Naive B cell (primary cell): Measurements from ENCODE around the gene KAT5. TPM values are rescaled to one million over a fixed set of nuclear protein-coding genes. Genes with fewer than 3 reads are reported as not detected.
"Not testable (repeated sequence)": the region's sequence is repeated elsewhere in the genome, so short reads cannot be mapped to it uniquely, and the experiment has no call there.

Experiments
- ATAC-seq, 2 donors: fragments of 150-1000 bp; cut with Tn5 transposase; 2 replicates each; pipeline ENCODE4 v1.10.0; 2021; ENCODE audit warnings: low read depth in 2 of 2, mild to moderate bottlenecking in 2 of 2, moderate library complexity in 2 of 2
- DNase-seq: peaks from one replicate; pipeline ENCODE4 v3.0.0; 2022
- H3K27ac Mint-ChIP-seq, 6 donors: one replicate each; pipeline ENCODE4 v1.8.0; 2020 to 2022; ENCODE audit warnings: mild to moderate bottlenecking in 6 of 6, mixed read lengths in 6 of 6, moderate library complexity in 5 of 6, inconsistent platforms in 2 of 6
- H3K27me3 Mint-ChIP-seq, 3 donors: one replicate each; pipeline ENCODE4 v1.8.0; 2021 to 2022; ENCODE audit warnings: mixed read lengths in 3 of 3, mild to moderate bottlenecking in 1 of 3
- H3K36me3 Mint-ChIP-seq, 2 donors: one replicate each; pipeline ENCODE4 v1.8.0; 2020 to 2022; ENCODE audit warnings: mixed read lengths in 2 of 2, inconsistent platforms in 1 of 2, mild to moderate bottlenecking in 1 of 2
- H3K4me1 Mint-ChIP-seq, 3 donors: one replicate each; pipeline ENCODE4 v1.8.0; 2020 to 2022; ENCODE audit warnings: mixed read lengths in 3 of 3, inconsistent platforms in 1 of 3, mild to moderate bottlenecking in 1 of 3, moderate library complexity in 1 of 3
- H3K4me3 Mint-ChIP-seq, 8 donors: one replicate each; pipeline ENCODE4 v1.8.0; 2020 to 2022; ENCODE audit warnings: mild to moderate bottlenecking in 8 of 8, mixed read lengths in 8 of 8, moderate library complexity in 8 of 8, inconsistent platforms in 2 of 8
- H3K9me3 Mint-ChIP-seq, 7 donors: one replicate each; pipeline ENCODE4 v1.8.0; 2020 to 2022; ENCODE audit warnings: mixed read lengths in 7 of 7, mild to moderate bottlenecking in 5 of 7, inconsistent platforms in 2 of 7, moderate library complexity in 1 of 7
- polyA plus RNA-seq, 6 donors: library from polyadenylated mRNA; unstranded; fragments of 300-500 nt; fragmentation: Illumina TruSeq; gene quantifications; one replicate each; pipeline ENCODE4 v1.2.3, GENCODE V29; 2021; ENCODE audit warnings: low read depth in 6 of 6

The KAT5 gene
- polyA plus RNA-seq, 6 donors from 2014 or later = 38.9 to 71.8 (median 63.6) TPM

DNA sequence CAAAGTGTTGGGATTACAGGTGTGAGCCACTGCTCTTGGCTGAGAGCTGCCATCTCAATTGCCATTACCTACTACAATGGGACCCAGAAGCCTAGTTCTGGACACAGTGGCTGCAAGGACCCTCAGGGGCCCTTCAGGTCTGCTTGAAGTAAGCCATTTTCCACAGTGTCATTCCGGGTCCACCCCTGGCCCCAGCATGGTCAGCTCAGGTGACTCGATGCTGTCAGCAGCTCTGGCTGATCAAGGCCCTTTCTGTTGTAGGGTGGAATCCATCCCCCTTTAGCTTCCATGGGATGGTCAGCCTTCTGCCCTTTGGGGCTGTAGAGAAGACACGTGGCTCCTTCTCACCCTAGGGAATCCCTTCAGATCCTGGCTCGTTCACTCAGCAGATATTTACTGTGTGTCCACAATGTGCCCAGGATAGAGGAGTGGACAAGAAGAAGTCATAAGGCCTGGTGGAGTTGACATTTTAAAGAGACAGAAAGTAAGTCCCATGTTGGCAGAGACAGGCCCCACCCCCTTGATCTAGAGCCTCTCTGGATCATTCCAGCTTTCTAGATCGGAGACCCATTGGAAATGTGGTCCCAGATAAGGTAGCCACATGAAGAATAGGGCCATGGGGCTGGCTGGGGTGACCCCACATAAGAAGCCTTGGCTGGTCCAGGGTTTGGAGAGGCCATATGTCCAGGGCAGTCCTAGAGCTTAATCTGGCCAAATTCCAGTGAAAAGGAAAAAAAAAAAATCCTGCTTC is 15.1 kb upstream of the KAT5 start:
- no peak for DNase-seq
- Mint-ChIP-seq H3K27ac (no peak overlapping the region), H3K9me3 (no peaks in the 10 kb centered on the region), H3K27me3 (peaks cover 0 to 7% (median 0%) of the 10 kb centered on the region in 3 donors), H3K4me3 (no peak overlapping the region), H3K36me3 (no peaks in the 10 kb centered on the region), H3K4me1 (peaks cover 8 to 10% (median 8%) of the 10 kb centered on the region in 3 donors)
- ATAC-seq = no peak

DNA sequence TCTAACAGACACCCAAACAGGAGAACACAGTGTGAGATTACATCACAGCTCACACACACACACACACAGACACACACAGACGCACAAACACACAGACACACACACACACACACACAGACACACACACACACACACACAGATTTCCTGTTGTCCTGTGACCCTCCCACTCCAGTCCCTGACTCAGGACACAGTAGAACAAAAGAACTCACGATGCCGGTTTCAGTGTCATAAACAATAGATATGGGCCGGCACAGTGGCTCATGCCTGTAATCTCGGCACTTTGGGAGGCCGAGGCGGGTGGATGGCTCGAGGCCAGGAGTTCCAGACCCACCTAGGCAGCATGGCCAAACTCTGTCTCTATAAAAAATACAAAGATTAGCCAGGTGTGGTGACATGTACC is 13.8 kb upstream of the KAT5 start:
- no peak for DNase-seq
- no peak for ATAC-seq
- H3K4me3 Mint-ChIP-seq = peak overlapping the region in 1 of 8 donors; percentile 53
- H3K27me3 Mint-ChIP-seq = peaks cover 0 to 7% (median 0%) of the 10 kb centered on the region in 3 donors
- H3K27ac Mint-ChIP-seq = peak overlapping the region in 1 of 6 donors; percentile 28
- peaks cover 8 to 10% (median 8%) of the 10 kb centered on the region in 3 donors for H3K4me1 Mint-ChIP-seq
- no peaks in the 10 kb centered on the region for H3K9me3 Mint-ChIP-seq
- H3K36me3 Mint-ChIP-seq = no peaks in the 10 kb centered on the region

GRCh38 chr11:65699306-65699705 is 12.7 kb upstream of the KAT5 start:
- Mint-ChIP-seq H3K36me3 (no peaks in the 10 kb centered on the region), H3K4me3 (no peak overlapping the region), H3K4me1 (peaks cover 8 to 10% (median 8%) of the 10 kb centered on the region in 3 donors), H3K27me3 (peaks cover 0 to 7% (median 0%) of the 10 kb centered on the region in 3 donors), H3K9me3 (no peaks in the 10 kb centered on the region), H3K27ac (peak overlapping the region in 1 of 6 donors; percentile 70)
- no peak for DNase-seq
- ATAC-seq = no peak

DNA sequence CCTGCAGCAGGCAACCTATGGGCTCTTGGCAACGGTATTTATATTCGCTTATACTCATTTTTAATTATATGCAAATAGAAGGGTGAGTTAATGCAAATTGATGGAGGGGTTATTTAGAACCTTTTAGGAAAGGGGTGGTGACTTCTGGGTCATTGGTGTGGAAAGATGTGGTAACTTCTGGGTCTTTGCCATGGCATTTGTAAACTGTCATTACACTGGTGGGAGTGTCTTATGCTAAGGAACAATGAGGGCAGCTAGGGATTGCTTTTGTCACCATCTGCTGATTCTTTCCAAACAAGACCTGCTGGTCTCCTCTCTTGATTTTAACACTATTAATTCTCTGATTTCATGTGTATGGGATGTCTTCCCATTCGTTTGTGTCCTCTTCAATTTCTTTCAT is 11.7 kb upstream of the KAT5 start:
- H3K36me3 Mint-ChIP-seq = no peaks in the 10 kb centered on the region
- H3K4me1 Mint-ChIP-seq = peaks cover 8 to 10% (median 8%) of the 10 kb centered on the region in 3 donors
- peak overlapping the region in 1 of 8 donors; percentile 21 for H3K4me3 Mint-ChIP-seq
- H3K9me3 Mint-ChIP-seq = no peaks in the 10 kb centered on the region
- peak; percentile 80 to 97 for ATAC-seq
- peaks cover 0 to 7% (median 0%) of the 10 kb centered on the region in 3 donors for H3K27me3 Mint-ChIP-seq
- DNase-seq = no peak
- no peak overlapping the region for H3K27ac Mint-ChIP-seq

- DNase-seq (no peak), ATAC-seq (no peak)
- Mint-ChIP-seq H3K36me3 (no peaks in the 10 kb centered on the region), H3K4me3 (no peak overlapping the region), H3K4me1 (peaks cover 12 to 19% (median 13%) of the 10 kb centered on the region in 3 donors), H3K27me3 (peaks cover 0 to 7% (median 0%) of the 10 kb centered on the region in 3 donors), H3K27ac (no peak overlapping the region), H3K9me3 (no peaks in the 10 kb centered on the region)
Observed at GRCh38 chr11:65701686-65702085, 10.4 kb upstream of the KAT5 start.

DNA sequence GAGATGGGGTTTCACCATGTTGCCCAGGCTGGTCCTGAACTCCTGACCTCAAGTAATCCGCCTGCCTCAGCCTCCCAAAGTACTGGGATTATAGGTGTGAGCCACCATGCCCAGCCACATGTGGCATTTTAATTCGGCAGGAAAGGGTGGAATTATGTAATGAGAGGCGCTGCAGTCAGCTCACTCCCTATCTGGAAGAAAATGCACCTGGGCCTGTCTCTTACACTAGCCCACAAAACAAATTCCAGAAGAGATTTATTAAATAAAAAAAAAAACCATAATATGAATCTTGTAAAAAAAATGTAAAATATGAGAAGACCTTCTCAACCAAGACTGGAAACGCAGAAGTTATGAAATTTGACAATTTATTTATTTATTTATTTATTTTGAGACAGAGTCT is 8.2 kb upstream of the KAT5 start:
- ATAC-seq = no peak
- DNase-seq = no peak
- peak overlapping the region in 1 of 6 donors; percentile 37 for H3K27ac Mint-ChIP-seq
- H3K9me3 Mint-ChIP-seq = no peaks in the 10 kb centered on the region
- H3K4me1 Mint-ChIP-seq = peaks cover 13 to 27% (median 19%) of the 10 kb centered on the region in 3 donors
- H3K27me3 Mint-ChIP-seq = no peaks in the 10 kb centered on the region
- no peaks in the 10 kb centered on the region for H3K36me3 Mint-ChIP-seq
- no peak overlapping the region for H3K4me3 Mint-ChIP-seq

- DNase-seq (peak; percentile 80), ATAC-seq (peak; percentile 56 to 57)
- Mint-ChIP-seq H3K4me1 (peaks cover 3 to 19% (median 11%) of the 10 kb centered on the region in 3 donors), H3K27ac (peak overlapping the region in 5 of 6 donors; percentile 63 to 98 (median 87)), H3K4me3 (peak overlapping the region; percentile 66 to 88 (median 78))
- not testable (repeated sequence) for H3K9me3 Mint-ChIP-seq, H3K27me3 Mint-ChIP-seq, H3K36me3 Mint-ChIP-seq
Observed at GRCh38 chr11:65706303-65706763, 5.7 kb upstream of the KAT5 start.

DNA sequence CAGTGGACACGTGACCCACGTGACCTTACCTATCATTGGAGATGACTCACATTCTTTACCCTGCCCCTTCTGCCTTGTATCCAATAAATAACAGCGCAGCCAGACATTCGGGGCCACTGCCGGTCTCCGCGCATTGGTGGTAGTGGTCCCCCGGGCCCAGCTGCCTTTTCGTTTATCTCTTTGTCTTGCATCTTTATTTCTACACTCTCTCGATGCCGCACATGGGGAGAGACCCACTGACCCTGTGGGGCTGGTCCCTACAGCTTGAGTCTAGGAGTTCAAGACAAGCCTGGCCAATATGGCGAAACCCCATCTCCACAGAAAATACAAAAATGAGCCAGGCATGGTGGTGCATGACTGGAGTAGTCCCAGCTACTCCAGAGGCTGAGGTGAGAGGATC is 5.0 kb upstream of the KAT5 start:
- not testable (repeated sequence) for H3K27me3 Mint-ChIP-seq, ATAC-seq, H3K36me3 Mint-ChIP-seq, DNase-seq, H3K9me3 Mint-ChIP-seq
- peak overlapping the region; percentile 29 to 88 (median 76) for H3K4me3 Mint-ChIP-seq
- H3K27ac Mint-ChIP-seq = peak overlapping the region; percentile 58 to 98 (median 86)
- H3K4me1 Mint-ChIP-seq = peaks cover 9 to 25% (median 15%) of the 10 kb centered on the region in 3 donors

DNA sequence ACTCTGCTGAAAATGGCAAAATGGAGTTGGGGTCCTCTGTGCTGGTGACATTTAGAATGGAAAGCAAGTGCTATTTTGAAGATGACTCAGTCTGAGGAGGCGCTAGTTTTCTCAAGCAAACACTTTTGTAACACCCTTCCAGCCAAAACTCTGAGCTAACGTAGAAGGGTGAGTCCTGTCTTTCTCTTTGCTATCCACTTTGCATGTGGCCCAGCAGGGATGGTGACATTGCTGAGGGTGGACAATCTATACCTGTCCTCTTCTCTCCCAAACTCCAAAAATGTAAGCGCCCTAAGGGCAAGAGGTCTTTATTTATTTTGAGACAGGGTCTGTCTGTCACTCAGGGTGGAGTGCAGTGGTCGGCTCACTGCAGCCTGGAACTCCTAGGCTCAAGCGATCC is 3.6 kb upstream of the KAT5 start:
- peak overlapping the region in 1 of 6 donors; percentile 3 for H3K27ac Mint-ChIP-seq
- peaks cover 15 to 35% (median 23%) of the 10 kb centered on the region in 3 donors for H3K4me1 Mint-ChIP-seq
- DNase-seq (no peak), ATAC-seq (no peak)
- H3K36me3 Mint-ChIP-seq = no peaks in the 10 kb centered on the region
- H3K4me3 Mint-ChIP-seq = no peak overlapping the region
- H3K9me3 Mint-ChIP-seq = no peaks in the 10 kb centered on the region
- H3K27me3 Mint-ChIP-seq = no peaks in the 10 kb centered on the region

- Mint-ChIP-seq H3K9me3 (no peaks in the 10 kb centered on the region), H3K27ac (peak overlapping the region in 1 of 6 donors; percentile 30), H3K36me3 (peaks cover 0 to 2% of the 10 kb centered on the region in 2 donors), H3K27me3 (no peaks in the 10 kb centered on the region), H3K4me3 (no peak overlapping the region), H3K4me1 (peaks cover 19 to 42% (median 26%) of the 10 kb centered on the region in 3 donors)
- ATAC-seq = no peak
- DNase-seq = no peak
Observed at GRCh38 chr11:65709661-65710060, 2.4 kb upstream of the KAT5 start.

- ATAC-seq (no peak), DNase-seq (no peak)
- Mint-ChIP-seq H3K36me3 (peaks cover 4 to 9% of the 10 kb centered on the region in 2 donors), H3K27me3 (no peaks in the 10 kb centered on the region), H3K9me3 (no peaks in the 10 kb centered on the region), H3K4me3 (peak overlapping the region in 4 of 8 donors; percentile 15 to 53 (median 26)), H3K4me1 (peaks cover 24 to 49% (median 33%) of the 10 kb centered on the region in 3 donors), H3K27ac (peak overlapping the region in 1 of 6 donors; percentile 99)
Observed at GRCh38 chr11:65710421-65710820, 1.6 kb upstream of the KAT5 start.

GRCh38 chr11:65712633-65713076 is 603 bp downstream of the KAT5 start:
- H3K36me3 Mint-ChIP-seq = peaks cover 8 to 23% of the 10 kb centered on the region in 2 donors

DNA sequence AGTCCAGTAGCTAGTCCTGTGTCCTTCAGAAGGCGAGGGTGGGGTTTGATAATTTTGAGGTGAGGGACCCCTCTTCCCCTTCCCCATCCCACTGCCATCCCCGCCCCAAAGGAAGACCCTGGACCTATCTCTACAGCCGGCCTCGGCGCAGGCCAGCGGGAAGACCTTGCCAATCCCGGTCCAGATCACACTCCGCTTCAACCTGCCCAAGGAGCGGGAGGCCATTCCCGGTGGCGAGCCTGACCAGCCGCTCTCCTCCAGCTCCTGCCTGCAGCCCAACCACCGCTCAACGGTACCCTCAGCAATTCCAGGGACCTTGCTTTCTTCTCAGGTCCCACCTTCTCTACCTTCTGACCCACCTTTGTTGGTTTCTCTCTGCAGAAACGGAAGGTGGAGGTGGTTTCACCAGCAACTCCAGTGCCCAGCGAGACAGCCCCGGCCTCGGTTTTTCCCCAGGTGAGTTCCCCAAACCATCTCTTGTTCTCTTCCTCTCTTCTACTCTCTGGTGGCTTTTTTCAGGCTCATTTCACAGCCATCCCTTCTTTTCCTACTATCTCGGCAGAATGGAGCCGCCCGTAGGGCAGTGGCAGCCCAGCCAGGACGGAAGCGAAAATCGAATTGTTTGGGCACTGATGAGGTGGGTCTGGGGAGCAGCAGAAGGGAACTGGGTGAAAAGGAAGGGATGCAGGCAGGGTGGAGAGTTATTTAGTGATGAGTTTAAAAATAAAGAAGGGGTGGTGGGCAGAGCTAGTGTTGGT is 1.3 kb downstream of the KAT5 start:
- DNase-seq = no peak
- peaks cover 8 to 24% of the 10 kb centered on the region in 2 donors for H3K36me3 Mint-ChIP-seq

More at GRCh38 chr11:65712633-65713076, 603 bp downstream of the KAT5 start:
- ATAC-seq = no peak
- no peaks in the 10 kb centered on the region for H3K27me3 Mint-ChIP-seq
- peak overlapping the region; percentile 91 to 99 (median 96) for H3K4me3 Mint-ChIP-seq
- H3K9me3 Mint-ChIP-seq = no peaks in the 10 kb centered on the region
- H3K27ac Mint-ChIP-seq = peak overlapping the region; percentile 99 to 100 (median 100)
- no peak for DNase-seq
- H3K4me1 Mint-ChIP-seq = peaks cover 29 to 40% (median 29%) of the 10 kb centered on the region in 3 donors

More for the DNA sequence above, 1.3 kb downstream of the KAT5 start:
- peak overlapping the region; percentile 72 to 100 (median 92) for H3K27ac Mint-ChIP-seq
- peaks cover 34 to 48% (median 35%) of the 10 kb centered on the region in 3 donors for H3K4me1 Mint-ChIP-seq
- H3K27me3 Mint-ChIP-seq = no peaks in the 10 kb centered on the region
- H3K9me3 Mint-ChIP-seq = no peaks in the 10 kb centered on the region
- no peak for ATAC-seq
- H3K4me3 Mint-ChIP-seq = peak overlapping the region; percentile 58 to 95 (median 84)
